Esophagus muscularis mucosa (tissue), 4 donors: ENCODE data around the gene CENPC. TPM values are rescaled to one million over a fixed set of nuclear protein-coding genes. Genes with fewer than 3 reads are reported as not detected.

Experiments
- DNase-seq: peaks from one replicate; pipeline ENCODE4 v3.0.0-alpha.2; 2017; ENCODE audit errors: extremely low spot score
- H3K27ac ChIP-seq, 4 donors: fragments of 200-600 bp; sonication (generic); replicated peaks in 1 of 4; 1 replicate in 3 of 4; 2 replicates in 1 of 4; pipeline ENCODE4 v1.5.1; 2016 to 2019; ENCODE audit warnings: mild to moderate bottlenecking in 1 of 4
- H3K27me3 ChIP-seq, 4 donors: fragments of 200-600 bp; sonication (generic); one replicate each; pipeline versions ENCODE4 v1.5.1 to v1.6.0; 2016 to 2019
- H3K36me3 ChIP-seq, 4 donors: fragments of 200-600 bp; sonication (generic); one replicate each; pipeline ENCODE4 v1.5.1; 2016 to 2019
- H3K4me1 ChIP-seq, 4 donors: fragments of 200-600 bp; sonication (generic); one replicate each; pipeline ENCODE4 v1.5.1; 2016 to 2019
- H3K4me3 ChIP-seq, 4 donors: fragments of 200-600 bp; sonication (generic); 1 replicate in 2 of 4; 2 replicates in 2 of 4; pipeline ENCODE4 v1.5.1; 2016 to 2019; ENCODE audit warnings: mild to moderate bottlenecking in 4 of 4, moderate library complexity in 1 of 4
- H3K9me3 ChIP-seq, 4 donors: fragments of 200-600 bp; sonication (generic); 1 replicate in 3 of 4; 2 replicates in 1 of 4; pipeline ENCODE4 v1.5.1; 2016 to 2019
- EP300 ChIP-seq: sonication (generic); formaldehyde crosslinking; IDR thresholded peaks from one replicate; pipeline ENCODE4 v1.6.1; 2017; ENCODE audit warnings: antibody characterized with exemption
- POLR2A ChIP-seq: fragments of 450-650 bp; IDR thresholded peaks from one replicate; pipeline ENCODE4 v1.6.1; 2017; ENCODE audit warnings: antibody characterized with exemption, moderate library complexity, mild to moderate bottlenecking, low read depth
- POLR2AphosphoS5 ChIP-seq, 2 donors: sonication (generic); formaldehyde crosslinking; IDR thresholded peaks; one replicate each; pipeline ENCODE4 v1.6.1; 2017; ENCODE audit warnings: antibody characterized with exemption in 2 of 2
- WGBS: methylation state at CpG from one replicate; pipeline ENCODE4 v1.1.5; 2018; 5-methylcytosine and 5-hydroxymethylcytosine counted together
- intact Hi-C: fragments of 100-400 bp; cut with DNase I; formaldehyde crosslinking; loops from one replicate; pipeline ENCODE4 v1.15.1; 2023
- total RNA-seq, 4 donors: library from RNA; depleted of rRNA; stranded (reverse); fragments of >200 nt; gene quantifications; one replicate each; pipeline versions ENCODE4 v1.1.0 to v1.2.1, GENCODE V29; 2016
- TF ChIP-seq, protein P1 (sequence below), 3 experiments: fragments of 200-600 bp in 2 of 3; fragments of 450-650 bp in 1 of 3; sonication (generic) in 2 of 3; IDR thresholded peaks; one replicate each; pipeline ENCODE4 v1.5.1; 2017 to 2019; ENCODE audit warnings: antibody characterized with exemption in 3 of 3, mild to moderate bottlenecking in 2 of 3, moderate library complexity in 1 of 3

The CENPC gene
- total RNA-seq, 4 donors from 2014 or later, result 14.5 to 26.2 (median 15.3) TPM

DNA sequence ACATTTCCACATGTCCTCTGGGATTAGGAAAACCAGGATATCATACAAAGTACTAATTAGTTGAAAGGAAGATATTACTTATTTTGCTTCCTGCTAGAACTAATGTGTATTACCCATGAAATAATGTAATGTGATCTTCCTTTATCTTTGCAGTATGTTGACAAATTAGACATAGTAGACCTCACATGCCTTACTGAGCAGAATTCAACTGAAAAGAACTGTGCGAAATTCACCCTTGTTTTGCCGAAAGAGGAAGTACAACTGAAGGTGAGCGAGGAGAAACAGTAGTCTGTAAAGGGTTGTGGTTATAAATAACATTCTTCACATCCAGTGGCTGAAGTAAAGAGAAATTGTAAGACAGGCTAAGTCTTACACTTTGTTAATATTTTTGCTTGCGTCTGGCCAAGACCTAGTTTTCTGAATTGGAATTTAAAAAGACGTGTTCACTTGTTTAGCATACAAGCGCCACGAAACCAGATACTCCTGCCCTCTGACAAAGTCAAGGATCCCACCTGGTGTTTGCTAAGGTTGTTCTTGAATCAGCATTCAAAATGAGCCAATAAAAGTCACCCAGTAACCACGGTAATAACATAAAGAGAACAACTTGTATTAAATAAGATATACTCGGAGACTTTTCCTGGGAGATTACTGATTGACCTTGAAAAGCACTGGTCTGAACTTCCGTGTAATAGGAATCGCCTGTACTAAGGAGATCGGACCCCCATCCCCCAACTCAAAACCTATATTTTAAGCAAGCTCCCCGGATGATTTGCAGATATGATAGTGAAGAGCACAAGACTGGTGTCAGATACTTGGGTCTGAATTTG, 30.1 kb upstream of the CENPC start:
- H3K9me3 ChIP-seq, result no peaks in the 10 kb centered on the region
- H3K27ac ChIP-seq, result no peak overlapping the region
- no peak overlapping the region for H3K4me3 ChIP-seq
- no peaks in the 10 kb centered on the region for H3K4me1 ChIP-seq
- H3K36me3 ChIP-seq, result no peaks in the 10 kb centered on the region
- TF ChIP-seq POLR2AphosphoS5 (IDR thresholded peaks at IDR 0.05) (no peak), EP300 (no peak), POLR2A (no peak)
- TF ChIP-seq, protein P1, sequence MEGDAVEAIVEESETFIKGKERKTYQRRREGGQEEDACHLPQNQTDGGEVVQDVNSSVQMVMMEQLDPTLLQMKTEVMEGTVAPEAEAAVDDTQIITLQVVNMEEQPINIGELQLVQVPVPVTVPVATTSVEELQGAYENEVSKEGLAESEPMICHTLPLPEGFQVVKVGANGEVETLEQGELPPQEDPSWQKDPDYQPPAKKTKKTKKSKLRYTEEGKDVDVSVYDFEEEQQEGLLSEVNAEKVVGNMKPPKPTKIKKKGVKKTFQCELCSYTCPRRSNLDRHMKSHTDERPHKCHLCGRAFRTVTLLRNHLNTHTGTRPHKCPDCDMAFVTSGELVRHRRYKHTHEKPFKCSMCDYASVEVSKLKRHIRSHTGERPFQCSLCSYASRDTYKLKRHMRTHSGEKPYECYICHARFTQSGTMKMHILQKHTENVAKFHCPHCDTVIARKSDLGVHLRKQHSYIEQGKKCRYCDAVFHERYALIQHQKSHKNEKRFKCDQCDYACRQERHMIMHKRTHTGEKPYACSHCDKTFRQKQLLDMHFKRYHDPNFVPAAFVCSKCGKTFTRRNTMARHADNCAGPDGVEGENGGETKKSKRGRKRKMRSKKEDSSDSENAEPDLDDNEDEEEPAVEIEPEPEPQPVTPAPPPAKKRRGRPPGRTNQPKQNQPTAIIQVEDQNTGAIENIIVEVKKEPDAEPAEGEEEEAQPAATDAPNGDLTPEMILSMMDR (IDR thresholded peaks at IDR 0.05), result no peak
- DNase-seq, result no peak
- H3K27me3 ChIP-seq, result no peaks in the 10 kb centered on the region
- intact Hi-C loops, result no loop called here
- 75% methylated on average over 13 of the region's 13 CpGs for WGBS

DNA sequence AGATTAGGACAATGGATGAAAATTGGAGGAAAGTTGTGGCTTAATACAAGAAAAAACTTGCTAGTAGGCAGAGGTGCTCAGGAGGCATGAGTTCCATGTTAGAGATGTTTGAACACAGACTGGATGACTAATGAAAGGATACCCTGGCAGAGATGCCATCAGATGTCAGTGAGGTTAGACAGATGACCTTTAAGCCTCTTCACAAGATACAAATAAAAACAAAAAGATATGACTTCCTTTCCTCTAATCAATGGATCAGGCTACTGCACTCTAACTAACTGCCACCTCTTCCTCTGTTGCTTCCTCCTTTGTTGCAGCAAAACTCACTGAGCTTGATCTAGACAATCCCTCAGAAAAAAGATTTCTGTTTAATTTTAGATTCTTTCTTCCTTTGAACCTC, 27.9 kb upstream of the CENPC start:
- no peaks in the 10 kb centered on the region for H3K36me3 ChIP-seq
- H3K9me3 ChIP-seq, result no peaks in the 10 kb centered on the region
- no peak overlapping the region for H3K27ac ChIP-seq
- no peak for DNase-seq
- H3K4me3 ChIP-seq, result no peak overlapping the region
- TF ChIP-seq POLR2AphosphoS5 (IDR thresholded peaks at IDR 0.05), result no peak
- no peak for TF ChIP-seq EP300
- intact Hi-C loops, result no loop called here
- no peaks in the 10 kb centered on the region for H3K4me1 ChIP-seq
- no peaks in the 10 kb centered on the region for H3K27me3 ChIP-seq

DNA sequence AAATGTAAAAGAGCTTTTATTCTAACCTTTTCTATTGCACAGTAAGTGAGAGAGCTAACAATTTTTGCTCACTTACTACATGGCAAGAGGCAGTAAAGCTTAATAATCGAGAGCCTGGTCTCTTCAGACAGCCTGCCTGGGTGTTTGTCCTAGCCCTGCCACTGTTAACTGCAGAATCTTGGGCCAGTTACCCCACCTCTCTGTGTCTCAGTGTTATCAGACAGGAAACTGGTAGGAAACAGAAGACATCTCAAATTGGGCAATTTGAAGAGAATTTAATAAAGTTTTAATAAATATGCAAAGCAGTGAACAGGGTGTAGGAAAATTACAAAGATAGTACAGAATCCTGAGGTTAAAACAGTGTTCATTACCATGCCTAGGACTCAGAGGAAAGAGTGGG, 26.7 kb upstream of the CENPC start:
- H3K36me3 ChIP-seq, result no peaks in the 10 kb centered on the region
- TF ChIP-seq EP300, result no peak
- no peak for TF ChIP-seq POLR2AphosphoS5 (IDR thresholded peaks at IDR 0.05)
- no peak for TF ChIP-seq POLR2A
- TF ChIP-seq, protein P1 (IDR thresholded peaks at IDR 0.05), result no peak
- no peaks in the 10 kb centered on the region for H3K4me1 ChIP-seq
- H3K4me3 ChIP-seq, result no peak overlapping the region
- WGBS, result 74% methylated on average over 1 of the region's 1 CpG
- intact Hi-C loops, result no loop called here
- H3K27ac ChIP-seq, result no peak overlapping the region
- H3K9me3 ChIP-seq, result no peaks in the 10 kb centered on the region
- no peaks in the 10 kb centered on the region for H3K27me3 ChIP-seq
- DNase-seq, result no peak

DNA sequence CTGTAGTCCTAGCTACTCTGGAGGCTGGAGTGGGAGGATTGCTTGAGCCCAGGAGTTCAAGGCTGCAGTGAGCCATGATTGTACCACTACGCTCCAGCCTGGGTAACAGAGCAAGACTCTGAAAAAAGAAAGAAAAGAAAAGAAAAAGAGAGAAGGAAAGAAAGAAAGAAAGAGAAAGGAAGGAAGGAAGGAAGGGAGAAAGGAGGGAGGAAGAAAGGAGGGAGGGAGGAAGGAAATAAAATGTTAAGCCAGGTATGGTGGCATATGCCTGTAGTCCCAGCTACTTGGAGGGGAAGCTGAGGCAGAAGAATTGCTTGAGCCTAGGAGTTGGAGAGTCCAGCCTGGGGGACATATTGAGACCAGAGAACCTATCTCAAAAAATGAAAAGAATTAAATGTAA, 25.2 kb upstream of the CENPC start:
- no peak for DNase-seq
- Histone ChIP-seq H3K27ac (no peak overlapping the region), H3K4me1 (no peaks in the 10 kb centered on the region), H3K27me3 (no peaks in the 10 kb centered on the region), H3K36me3 (no peaks in the 10 kb centered on the region), H3K4me3 (no peak overlapping the region), H3K9me3 (no peaks in the 10 kb centered on the region)
- intact Hi-C loops, result no loop called here
- no peak for TF ChIP-seq POLR2A
- 100% methylated on average over 1 of the region's 1 CpG for WGBS

DNA sequence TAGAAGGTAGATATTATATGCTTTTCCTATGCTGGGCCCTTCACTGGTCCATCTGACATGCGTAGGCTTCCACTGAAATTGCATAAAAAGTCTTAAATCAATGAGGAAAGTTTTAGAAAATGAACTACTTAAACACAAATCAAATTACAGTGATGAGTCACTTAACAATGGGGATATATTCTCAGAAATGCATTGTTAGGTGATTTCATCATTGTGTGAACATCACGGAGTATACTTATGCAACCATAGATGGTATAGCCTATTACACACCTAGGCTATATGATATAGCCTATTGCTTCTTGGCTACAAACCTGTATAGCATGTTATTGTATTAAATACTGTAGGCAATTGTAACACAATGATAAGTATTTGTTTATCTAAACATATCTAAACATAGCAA, 23.5 kb upstream of the CENPC start:
- Histone ChIP-seq H3K9me3 (no peaks in the 10 kb centered on the region), H3K27ac (no peak overlapping the region), H3K4me1 (no peaks in the 10 kb centered on the region), H3K4me3 (no peak overlapping the region), H3K36me3 (no peaks in the 10 kb centered on the region), H3K27me3 (no peaks in the 10 kb centered on the region)
- 88% methylated on average over 2 of the region's 2 CpGs for WGBS
- TF ChIP-seq POLR2AphosphoS5 (IDR thresholded peaks at IDR 0.05) (no peak), EP300 (no peak), POLR2A (no peak)
- TF ChIP-seq, protein P1 (IDR thresholded peaks at IDR 0.05), result no peak
- no peak for DNase-seq
- intact Hi-C loops, result no loop called here

DNA sequence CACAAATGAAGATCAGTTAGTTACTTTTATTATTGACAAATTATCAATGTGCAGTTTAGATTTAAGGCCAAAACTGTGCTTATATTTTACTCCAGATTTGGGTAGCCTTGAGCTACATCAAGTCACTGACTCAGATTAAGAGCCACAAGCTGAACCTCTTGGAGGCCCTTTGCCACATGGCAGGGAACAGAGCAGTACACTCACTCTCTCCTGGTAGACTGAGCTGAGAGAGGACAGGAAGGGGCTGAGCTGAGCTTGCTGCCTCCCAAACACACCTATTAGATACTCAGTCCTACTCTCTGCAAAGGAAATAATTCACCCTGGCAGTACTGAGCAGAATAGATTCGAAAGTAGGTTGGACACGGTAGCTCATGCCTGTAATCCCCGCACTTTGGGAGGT, 21.0 kb upstream of the CENPC start:
- Histone ChIP-seq H3K4me1 (no peaks in the 10 kb centered on the region), H3K4me3 (no peak overlapping the region), H3K36me3 (no peaks in the 10 kb centered on the region), H3K27ac (no peak overlapping the region), H3K9me3 (no peaks in the 10 kb centered on the region), H3K27me3 (no peaks in the 10 kb centered on the region)
- TF ChIP-seq, protein P1 (IDR thresholded peaks at IDR 0.05), result no peak
- TF ChIP-seq EP300 (no peak), POLR2A (no peak), POLR2AphosphoS5 (IDR thresholded peaks at IDR 0.05) (no peak)
- 90% methylated on average over 3 of the region's 3 CpGs for WGBS
- DNase-seq, result no peak
- intact Hi-C loops, result no loop called here
